K562 (cell line): Measurements from ENCODE around the gene DNAJB4. TPM values are rescaled to one million over a fixed set of nuclear protein-coding genes. Genes with fewer than 3 reads are reported as not detected.
A peak's percentile ranks its signal among the peaks of the same experiment; 100 is the strongest.

Experiments
- ATAC-seq: fragments of 200-7000 bp; cut with Tn5 transposase; 3 replicates; pipeline ENCODE4 v1.9.1; 2020; ENCODE audit warnings: moderate library complexity
- BruUV-seq: library from RNA; stranded (reverse); fragments of 400-500 nt; replicated peaks from 2 replicates; lab custom pipeline; 2021; lab: Mats Ljungman, UMichigan
- CTCF ChIA-PET: fragments of 300-600 bp; formaldehyde crosslinking; extraction: SDS; loops from one replicate; lab custom pipeline; 2021; ENCODE audit warnings: low intra/inter-chr PET ratio; lab: Yijun Ruan, JAX
- POLR2A ChIA-PET: fragments of 300-600, 350-650 bp; sonication (Branson Sonifier 250); formaldehyde crosslinking; extraction: SDS; loops from one replicate; lab custom pipeline; 2021; ENCODE audit warnings: antibody characterized with exemption, inconsistent platforms; lab: Yijun Ruan, JAX
- DNase-seq, 4 experiments: peaks; one replicate each; pipeline versions ENCODE4 v3.0.0 to v3.0.0-alpha.2; 2011 to 2018; ENCODE audit warnings: low spot score in 3 of 4, mixed read lengths in 3 of 4; ENCODE audit errors: extremely low read depth in 1 of 4
- FAIRE-seq: peaks from 2 replicates; lab custom pipeline; 2011; peaks lifted over from hg19 to GRCh38; lab: Jason Lieb, UNC
- H2AFZ ChIP-seq: 2 replicates; pipeline ENCODE4 v1.6.0; 2011; ENCODE audit warnings: low read depth, low read length, control low read depth, inconsistent platforms
- H3K27ac ChIP-seq: fragments of 200-600 bp; 3 replicates; pipeline ENCODE4 v1.8.0; 2011; ENCODE audit warnings: low read depth, mild to moderate bottlenecking, control low read depth, inconsistent platforms, low read length, moderate library complexity, mixed read lengths; ENCODE audit errors: extremely low read depth
- H3K27me3 ChIP-seq, 2 experiments: fragments of 300-600 bp in 1 of 2; 2 replicates in 1 of 2; 3 replicates in 1 of 2; pipeline versions ENCODE4 v1.6.0 to v1.8.0; 2011; ENCODE audit warnings: inconsistent platforms in 2 of 2, low read length in 2 of 2, mild to moderate bottlenecking in 1 of 2, mixed read lengths in 1 of 2, moderate library complexity in 1 of 2; ENCODE audit not compliant: control insufficient read depth in 2 of 2, insufficient read depth in 2 of 2
- H3K36me3 ChIP-seq: fragments of 300-600 bp; 3 replicates; pipeline ENCODE4 v1.8.0; 2011; ENCODE audit warnings: mild to moderate bottlenecking, low read length, inconsistent platforms; ENCODE audit not compliant: control insufficient read depth, insufficient read depth
- H3K4me1 ChIP-seq, 2 experiments: fragments of 200-600 bp in 1 of 2; replicated peaks in 1 of 2; 2 replicates in 1 of 2; 3 replicates in 1 of 2; pipeline versions ENCODE4 v1.5.1 to v1.8.0; 2011; ENCODE audit warnings: inconsistent platforms in 2 of 2, low read length in 2 of 2, mild to moderate bottlenecking in 1 of 2, mixed read lengths in 1 of 2, moderate library complexity in 1 of 2; ENCODE audit not compliant: control insufficient read depth in 2 of 2, insufficient read depth in 2 of 2
- H3K4me2 ChIP-seq: 2 replicates; pipeline ENCODE4 v1.6.1; 2011; ENCODE audit warnings: low read length, control low read depth, inconsistent platforms, mixed read lengths; ENCODE audit not compliant: insufficient read depth
- H3K4me3 ChIP-seq: fragments of 200-600 bp; sonication (generic), shearing (Covaris generic); 2 replicates; pipeline ENCODE4 v1.5.1; 2016; ENCODE audit warnings: control low read depth, inconsistent platforms
- H3K79me2 ChIP-seq: fragments of 200-600 bp; 3 replicates; pipeline ENCODE4 v1.8.0; 2011; ENCODE audit warnings: low read length, inconsistent platforms; ENCODE audit not compliant: control insufficient read depth, insufficient read depth
- H3K9ac ChIP-seq, 2 experiments: 2 replicates each; pipeline versions ENCODE4 v1.6.0 to v1.6.1; 2011; ENCODE audit warnings: low read depth in 2 of 2, low read length in 2 of 2, control low read depth in 1 of 2, inconsistent platforms in 1 of 2, mild to moderate bottlenecking in 1 of 2, mixed read lengths in 1 of 2; ENCODE audit not compliant: insufficient read depth in 1 of 2
- H3K9me1 ChIP-seq: one replicate; pipeline ENCODE4 v1.6.0; 2011; ENCODE audit warnings: inconsistent platforms, mild to moderate bottlenecking, low read length, moderate library complexity; ENCODE audit not compliant: control insufficient read depth, insufficient read depth
- H3K9me3 ChIP-seq: replicated peaks from 2 replicates; pipeline ENCODE4 v1.5.1; 2011; ENCODE audit warnings: low read depth, low read length, inconsistent platforms; ENCODE audit not compliant: control insufficient read depth, insufficient read depth
- H4K20me1 ChIP-seq: replicated peaks from 2 replicates; pipeline ENCODE4 v1.6.1; 2011; ENCODE audit warnings: low read length, inconsistent platforms, mixed read lengths; ENCODE audit not compliant: control insufficient read depth, insufficient read depth
- ELF1 ChIP-seq: fragments of 200-800 bp; sonication (Bioruptor generic); IDR thresholded peaks from 2 replicates; pipeline ENCODE4 v1.6.1; 2016; ENCODE audit warnings: missing genetic modification characterization, missing compliant biosample characterization
- IRF1 ChIP-seq: sonication (generic); formaldehyde crosslinking; IDR thresholded peaks from 2 replicates; pipeline ENCODE4 v1.8.0; 2022; ENCODE audit warnings: missing genetic modification reagents, mild to moderate bottlenecking, borderline replicate concordance
- MAFF ChIP-seq: IDR thresholded peaks from 2 replicates; pipeline ENCODE4 v1.6.1; 2012; ENCODE audit warnings: low read length, improper control_type of control experiment
- MAFG ChIP-seq: fragments of 450-650 bp; conservative IDR thresholded peaks from 2 replicates; pipeline ENCODE4 v1.6.1; 2016; ENCODE audit warnings: missing genetic modification characterization, missing compliant biosample characterization
- MAFK ChIP-seq: IDR thresholded peaks from 2 replicates; pipeline ENCODE4 v1.6.1; 2011; ENCODE audit warnings: low read length, improper control_type of control experiment
- MEF2A ChIP-seq: IDR thresholded peaks from 2 replicates; pipeline ENCODE4 v1.6.1; 2011; ENCODE audit warnings: low read depth, mild to moderate bottlenecking, low read length, moderate library complexity; ENCODE audit not compliant: control insufficient read depth
- MITF ChIP-seq: IDR thresholded peaks from 2 replicates; pipeline ENCODE4 v1.6.1; 2014; ENCODE audit warnings: antibody characterized with exemption
- NFRKB ChIP-seq: fragments of 450-650 bp; IDR thresholded peaks from 2 replicates; pipeline ENCODE4 v1.6.1; 2016; ENCODE audit warnings: low read depth
- SRSF9 ChIP-seq: fragments of 200-400 bp; formaldehyde crosslinking; IDR thresholded peaks from 2 replicates; pipeline ENCODE4 v1.6.1; 2017; ENCODE audit warnings: low read depth, low read length, borderline replicate concordance
- TBP ChIP-seq: optimal IDR thresholded peaks from 2 replicates; pipeline ENCODE3; 2011; ENCODE audit warnings: low read depth, low read length, improper control_type of control experiment
- ZNF184 ChIP-seq: sonication (generic); formaldehyde crosslinking; IDR thresholded peaks from 2 replicates; pipeline ENCODE4 v1.5.0; 2020; ENCODE audit warnings: missing genetic modification reagents
- ZNF239 ChIP-seq: fragments of 250-450 bp; sonication (Bioruptor Pico); IDR thresholded peaks from 2 replicates; pipeline ENCODE4 v1.4.0; 2020; ENCODE audit warnings: mild to moderate bottlenecking
- ZNF507 ChIP-seq: conservative IDR thresholded peaks from 2 replicates; pipeline ENCODE4 v1.6.1; 2017; ENCODE audit warnings: missing genetic modification characterization, missing compliant biosample characterization
- ZNF589 ChIP-seq: fragments of 200-800 bp; sonication (Bioruptor generic); IDR thresholded peaks from 2 replicates; pipeline ENCODE4 v1.6.1; 2016; ENCODE audit warnings: low read depth, missing genetic modification characterization, missing compliant biosample characterization
- WGBS: fragments of 100-300 bp; shearing (Covaris generic); methylation state at CpG from one replicate; pipeline ENCODE4 v1.1.6; 2016; ENCODE audit warnings: low coverage, mixed read lengths; ENCODE audit not compliant: insufficient coverage; ENCODE audit errors: missing lambda C conversion rate; 5-methylcytosine and 5-hydroxymethylcytosine counted together
- in situ Hi-C: fragments of 300-500 bp; cut with MboI; formaldehyde crosslinking; loops from 4 replicates; pipeline ENCODE4 v1.15.0; 2018; ENCODE audit warnings: inconsistent platforms, mixed read lengths
- intact Hi-C: fragments of 100-400 bp; cut with micrococcal nuclease; formaldehyde crosslinking; loops from 2 replicates; pipeline ENCODE4 v1.14.2; 2022
- polyA plus RNA-seq, 8 experiments: library from polyadenylated mRNA; depleted of rRNA in 4 of 8; stranded (reverse) in 5 of 8; unstranded in 3 of 8; fragments of >200 nt; fragmentation: Nextera tagmentation in 2 of 8; fragmentation: Illumina TruSeq in 1 of 8; extraction: Ambion mirVana in 2 of 8; extraction: Trizol in 1 of 8; gene quantifications; 2 replicates each; pipeline versions ENCODE4 v1.2.1 to v1.2.3, GENCODE V29; 2011 to 2014; ENCODE audit warnings: inconsistent platforms in 1 of 8, missing spikeins in 1 of 8
- total RNA-seq, 7 experiments: library from RNA; depleted of rRNA in 6 of 7; stranded (reverse); fragments of >200 nt in 6 of 7; fragmentation: Illumina TruSeq in 2 of 7; extraction: Trizol in 2 of 7; gene quantifications; 2 replicates each; pipeline versions ENCODE4 v1.2.1 to v1.2.3, GENCODE V29; 2011 to 2021; ENCODE audit warnings: low replicate concordance in 1 of 7

DNAJB4 gene
- total and polyA plus RNA-seq, 9 of the 15 experiments (the other 6 are each of a cell fraction or from before 2014, with no cell fraction given): 8.5 to 27.7 (median 19.8) TPM

- 0 out of 2 replicates have a peak overlapping the region, but pooled peaks have one; percentile 8 for H3K4me3 ChIP-seq
- peak overlapping the region in 1 of 2 experiments; percentile 88; a peak in 2 of 4 replicates for H3K9ac ChIP-seq
- H3K4me1 ChIP-seq: peaks cover 0 to 4% of the 10 kb centered on the region in 2 experiments; a peak in 3 of 5 replicates
- H3K27me3 ChIP-seq: no peaks in the 10 kb centered on the region
- FAIRE-seq (peak; percentile 46), ATAC-seq (0 out of 3 replicates have a peak, but pooled peaks have one; percentile 4), DNase-seq (peak in 3 of 4 experiments; percentile 19 to 47 (median 20))
- H3K27ac ChIP-seq: peak overlapping the region; percentile 96
- H3K4me2 ChIP-seq: peak overlapping the region; percentile 48
- 3% methylated on average over 3 of the region's 3 CpGs for WGBS
- POLR2A ChIA-PET: interaction anchor here (0.6 to 10.5 kb wide), 21 partner anchors 9 to 1928 kb away, joined by 3 to 199 read pairs (median 10); partner anchors contain the start of genes FUBP1 and ST6GALNAC3
- in situ Hi-C loops (loop anchor here (10.0 kb wide), 1 partner anchor 112 kb away; no protein-coding TSS in a partner anchor), intact Hi-C loops (loop anchor here (5.0 kb wide), 1 partner anchor 89 kb away; no protein-coding TSS in a partner anchor)
- H2AFZ ChIP-seq: peak overlapping the region; percentile 81
- CTCF ChIA-PET: no interaction called here
- no peaks in the 10 kb centered on the region for H3K9me1 ChIP-seq
- H3K79me2 ChIP-seq: peaks cover 59% of the 10 kb centered on the region
- BruUV-seq: no TSS peak
- no peaks in the 10 kb centered on the region; the same call in 2 of the 3 replicates for H3K36me3 ChIP-seq
- 0 out of 2 replicates have a peak, but pooled peaks cover 3% of the 10 kb centered on the region for H4K20me1 ChIP-seq
- H3K9me3 ChIP-seq: no peaks in the 10 kb centered on the region
- TF ChIP-seq ELF1 (0 out of 2 replicates have a peak, but pooled peaks have one; percentile 12), NFRKB (peak; percentile 59; the same call in 1 of the 2 replicates), IRF1 (no peak), MAFF (peak; percentile 99), SRSF9 (no peak), MITF (no peak), TBP (no peak), ZNF589 (CRISPR knock-in tag) (peak; percentile 38; the same call in 1 of the 2 replicates), ZNF507 (tag) (no peak), MEF2A (no peak), ZNF184 (CRISPR knock-in tag) (no peak), ZNF239 (CRISPR knock-in tag) (no peak), MAFG (tag) (peak; percentile 100), MAFK (peak; percentile 99)
Measured at GRCh38 chr1:78003070-78003746, 1.5 kb upstream of the DNAJB4 start.
